NCI-H128 (cell line): ENCODE data around the gene ADRA1B.
"Not testable (repeated sequence)": the region's sequence is repeated elsewhere in the genome, so short reads cannot be mapped to it uniquely, and the experiment has no call there.

Experiments used
- DNase-seq: peaks from one replicate; lab custom pipeline; 2025; ENCODE audit not compliant: unreplicated experiment; lab: John Stamatoyannopoulos, UW

The ADRA1B gene

GRCh38 chr5:160009591-160009989 lies 93.3 kb downstream of the ADRA1B start:
- no peak for DNase-seq

GRCh38 chr5:160011471-160011870 lies 95.2 kb downstream of the ADRA1B start:
- DNase-seq = no peak

- not testable (repeated sequence) for DNase-seq
These were observed 97.9 kb downstream of the ADRA1B start for GRCh38 chr5:160014197-160014596.

- no peak for DNase-seq
These were observed 102.8 kb downstream of the ADRA1B start for GRCh38 chr5:160018945-160019625.

- no peak for DNase-seq
These were observed 104.0 kb downstream of the ADRA1B start for GRCh38 chr5:160020266-160020770.

GRCh38 chr5:160020964-160021363 lies 104.7 kb downstream of the ADRA1B start:
- no peak for DNase-seq

GRCh38 chr5:160021831-160022446 lies 105.7 kb downstream of the ADRA1B start:
- peak; percentile 26 for DNase-seq
